HepG2 (cell line): ENCODE measurements around the gene IRGQ. TPM values are rescaled to one million over a fixed set of nuclear protein-coding genes. Genes with fewer than 3 reads are reported as not detected.

Experiments used
- ARID4A ChIP-seq: sonication (generic); formaldehyde crosslinking; IDR thresholded peaks from 2 replicates; pipeline ENCODE4 v1.5.0; 2020; ENCODE audit warnings: mild to moderate bottlenecking, missing genetic modification reagents, borderline replicate concordance
- ATF1 ChIP-seq: IDR thresholded peaks from 2 replicates; pipeline ENCODE4 v1.6.1; 2016; ENCODE audit warnings: mild to moderate bottlenecking, control low read depth
- ATM ChIP-seq: fragments of 450-650 bp; IDR thresholded peaks from 2 replicates; pipeline ENCODE4 v1.7.1; 2017; ENCODE audit warnings: mild to moderate bottlenecking, borderline replicate concordance
- E2F1 ChIP-seq: sonication (generic); formaldehyde crosslinking; IDR thresholded peaks from 2 replicates; pipeline ENCODE4 v1.5.0; 2020; ENCODE audit warnings: missing genetic modification reagents
- FOXM1 ChIP-seq: sonication (generic); formaldehyde crosslinking; IDR thresholded peaks from 2 replicates; pipeline ENCODE4 v1.5.0; 2020; ENCODE audit warnings: missing genetic modification reagents
- HOXA5 ChIP-seq: sonication (generic); formaldehyde crosslinking; IDR thresholded peaks from 2 replicates; pipeline ENCODE4 v1.4.0; 2020; ENCODE audit warnings: missing genetic modification reagents
- KAT8 ChIP-seq: IDR thresholded peaks from 2 replicates; pipeline ENCODE4 v1.6.1; 2016; ENCODE audit warnings: missing genetic modification reagents, missing compliant biosample characterization
- MXD4 ChIP-seq: IDR thresholded peaks from 2 replicates; pipeline ENCODE4 v1.6.1; 2016; ENCODE audit warnings: mild to moderate bottlenecking, missing biosample characterization, missing genetic modification reagents
- POLR2AphosphoS5 ChIP-seq: IDR thresholded peaks from 2 replicates; pipeline ENCODE4 v1.6.1; 2012; ENCODE audit warnings: low read depth, low read length
- RXRA ChIP-seq: sonication (generic); formaldehyde crosslinking; IDR thresholded peaks from 2 replicates; pipeline ENCODE4 v1.5.1; 2020; ENCODE audit warnings: missing genetic modification reagents
- SETDB1 ChIP-seq: sonication (generic); formaldehyde crosslinking; IDR thresholded peaks from 2 replicates; pipeline ENCODE4 v1.5.1; 2020; ENCODE audit warnings: missing genetic modification reagents, mild to moderate bottlenecking, borderline replicate concordance
- SPEN ChIP-seq: sonication (generic); formaldehyde crosslinking; IDR thresholded peaks from 2 replicates; pipeline ENCODE4 v1.5.1; 2020; ENCODE audit warnings: low read depth, mild to moderate bottlenecking, missing genetic modification reagents
- TMF1 ChIP-seq: sonication (generic); formaldehyde crosslinking; IDR thresholded peaks from 2 replicates; pipeline ENCODE4 v1.8.1; 2022; ENCODE audit warnings: low read depth, missing genetic modification reagents
- YY1 ChIP-seq: IDR thresholded peaks from 2 replicates; pipeline ENCODE4 v1.6.1; 2011; ENCODE audit warnings: low read length, low read depth, moderate library complexity, mild to moderate bottlenecking; ENCODE audit not compliant: insufficient read depth, insufficient replicate concordance
- ZFP36L2 ChIP-seq: sonication (generic); formaldehyde crosslinking; IDR thresholded peaks from 2 replicates; pipeline ENCODE4 v1.4.0; 2020; ENCODE audit warnings: missing genetic modification reagents
- ZFP91 ChIP-seq: sonication (generic); formaldehyde crosslinking; IDR thresholded peaks from 2 replicates; pipeline ENCODE4 v1.9.0; 2022; ENCODE audit warnings: missing genetic modification reagents, mild to moderate bottlenecking, borderline replicate concordance
- ZNF121 ChIP-seq: sonication (generic); formaldehyde crosslinking; IDR thresholded peaks from 2 replicates; pipeline ENCODE4 v1.5.0; 2020; ENCODE audit warnings: mild to moderate bottlenecking, missing genetic modification reagents
- ZNF615 ChIP-seq: sonication (generic); formaldehyde crosslinking; IDR thresholded peaks from 2 replicates; pipeline ENCODE4 v1.5.0; 2020; ENCODE audit warnings: mild to moderate bottlenecking, missing genetic modification reagents, borderline replicate concordance
- ZNF800 ChIP-seq: sonication (generic); formaldehyde crosslinking; IDR thresholded peaks from 2 replicates; pipeline ENCODE4 v1.4.0; 2020; ENCODE audit warnings: missing genetic modification reagents
- polyA plus RNA-seq, 8 experiments: library from polyadenylated mRNA; depleted of rRNA in 3 of 8; stranded (reverse) in 7 of 8; unstranded in 1 of 8; fragments of >200 nt; fragmentation: Illumina TruSeq in 4 of 8; extraction: Trizol in 4 of 8; gene quantifications; 2 replicates each; pipeline versions ENCODE4 v1.2.1 to v1.2.3, GENCODE V29; 2011 to 2016; ENCODE audit warnings: low read depth in 4 of 8, missing spikeins in 1 of 8, mixed read lengths in 1 of 8; ENCODE audit not compliant: insufficient read depth in 1 of 8
- total RNA-seq, 5 experiments: library from RNA; depleted of rRNA; stranded (reverse); fragments of >200 nt; fragmentation: Illumina TruSeq; extraction: Trizol; gene quantifications; 2 replicates each; pipeline ENCODE4 v1.2.3, GENCODE V29; 2016; ENCODE audit warnings: low read depth in 1 of 5

The IRGQ gene
- total and polyA plus RNA-seq, 2 of the 13 experiments (the other 11 are each of a cell fraction or from before 2014, with no cell fraction given), result 11.6 to 12.4 TPM

GRCh38 chr19:43575156-43575950 lies 20.6 kb downstream of the IRGQ start, which contains the start of the genes PINLYP and XRCC1 (continued):
- no peak for TF ChIP-seq ZFP91 (CRISPR knock-in tag)
- no peak; the same call in 1 of the 2 replicates for TF ChIP-seq SPEN (CRISPR knock-in tag)
- TF ChIP-seq E2F1 (CRISPR knock-in tag), result peak; percentile 89
- TF ChIP-seq ATM, result no peak
- TF ChIP-seq YY1, result peak; percentile 76
- TF ChIP-seq MXD4, result no peak
- TF ChIP-seq ZNF121, result no peak
- peak; percentile 54; the same call in 1 of the 2 replicates for TF ChIP-seq HOXA5 (CRISPR knock-in tag)
- TF ChIP-seq ZNF800 (CRISPR knock-in tag), result no peak
- no peak for TF ChIP-seq SETDB1 (CRISPR knock-in tag)
- no peak for TF ChIP-seq ZFP36L2
- no peak for TF ChIP-seq FOXM1 (CRISPR knock-in tag)
- no peak for TF ChIP-seq ZNF615 (CRISPR knock-in tag)
- no peak for TF ChIP-seq RXRA (CRISPR knock-in tag)
- peak; percentile 79 for TF ChIP-seq POLR2AphosphoS5
- TF ChIP-seq TMF1, result no peak
- peak; percentile 86 for TF ChIP-seq ATF1 (CRISPR knock-in tag)
- peak; percentile 85 for TF ChIP-seq ARID4A (CRISPR knock-in tag)
- peak; percentile 87 for TF ChIP-seq KAT8 (CRISPR knock-in tag)
